ENCODE measurements around the gene CSGALNACT2.

The CSGALNACT2 gene

DNA sequence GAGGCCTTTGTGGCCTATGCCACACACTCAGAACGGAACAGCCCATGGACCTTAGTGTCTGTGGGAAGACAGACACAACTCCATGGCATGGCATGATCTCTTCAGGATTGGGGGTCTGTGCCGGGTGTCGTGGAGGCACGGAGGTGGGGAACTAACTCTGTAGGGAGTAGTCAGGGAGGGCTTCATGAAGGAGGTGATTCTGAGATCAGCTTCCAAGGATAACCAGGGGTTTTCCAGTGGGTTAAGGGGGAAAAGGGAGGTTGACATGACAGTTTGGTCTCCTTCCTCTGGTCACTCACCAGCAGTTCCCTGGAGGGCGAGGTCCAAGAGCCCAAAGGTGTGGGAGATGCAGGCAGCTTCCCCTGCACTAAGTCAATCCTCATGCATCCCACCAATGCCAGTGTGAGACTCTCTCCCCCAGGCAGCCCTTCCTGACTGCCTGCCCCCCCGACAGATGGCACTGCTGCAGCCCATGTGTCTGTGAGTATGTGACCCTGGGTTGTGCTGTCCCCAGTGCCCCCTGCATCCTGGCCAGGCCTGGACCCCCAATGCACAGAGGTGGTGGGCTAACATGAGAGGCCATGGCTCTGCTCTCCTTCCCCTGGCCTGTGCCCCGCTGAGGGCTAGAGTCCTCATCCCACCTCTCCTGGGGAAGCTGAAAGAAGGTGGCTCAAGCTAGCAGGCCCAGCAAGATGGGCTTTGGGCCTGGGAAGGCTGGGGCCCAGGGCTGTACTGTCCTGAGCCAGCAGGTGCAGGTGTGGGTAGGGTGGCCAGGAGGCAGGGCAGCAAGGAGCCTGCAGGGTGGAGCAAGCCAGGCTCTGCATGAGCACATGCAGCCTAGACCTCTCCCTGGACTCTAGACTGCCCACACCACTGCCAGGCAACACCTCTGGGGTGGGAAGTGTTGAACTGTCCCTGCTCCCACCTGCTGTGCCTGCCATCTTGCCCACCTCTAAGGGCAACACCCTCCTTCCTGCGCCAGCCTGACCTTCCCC is 88.9 kb downstream of the CSGALNACT2 start:
- Histone ChIP-seq H3K4me3 (ENCODE audit: low read depth in 1 of 5, low read length in 5 of 5) (no peak overlapping the region), H3K27ac (ENCODE audit: low read depth, low read length) (no peak overlapping the region), H3K9me3 (ENCODE audit: control insufficient read depth in 5 of 5, low read length in 5 of 5) (no peaks in the 10 kb centered on the region), H3K4me1 (ENCODE audit: control insufficient read depth in 5 of 5, insufficient read depth in 5 of 5, low read length in 5 of 5) (peaks cover 0 to 20% (median 9%) of the 10 kb centered on the region in 5 donors), H3K9ac (ENCODE audit: low read length in 5 of 5) (no peak overlapping the region), H3K27me3 (ENCODE audit: control insufficient read depth in 5 of 5, insufficient read depth in 4 of 5, low read length in 5 of 5) (peaks cover 25 to 47% (median 36%) of the 10 kb centered on the region in 5 donors), H3K36me3 (ENCODE audit: control insufficient read depth in 5 of 5, insufficient read depth in 5 of 5, low read length in 5 of 5) (no peaks in the 10 kb centered on the region)

- Histone ChIP-seq H3K36me3 (ENCODE audit: control insufficient read depth in 5 of 5, insufficient read depth in 5 of 5, low read length in 5 of 5) (no peaks in the 10 kb centered on the region), H3K4me1 (ENCODE audit: control insufficient read depth in 5 of 5, insufficient read depth in 5 of 5, low read length in 5 of 5) (peaks cover 0 to 20% (median 9%) of the 10 kb centered on the region in 5 donors), H3K4me3 (ENCODE audit: low read depth in 1 of 5, low read length in 5 of 5) (no peak overlapping the region), H3K9ac (ENCODE audit: low read length in 5 of 5) (no peak overlapping the region), H3K27me3 (ENCODE audit: control insufficient read depth in 5 of 5, insufficient read depth in 4 of 5, low read length in 5 of 5) (peaks cover 25 to 47% (median 36%) of the 10 kb centered on the region in 5 donors), H3K9me3 (ENCODE audit: control insufficient read depth in 5 of 5, low read length in 5 of 5) (no peaks in the 10 kb centered on the region), H3K27ac (ENCODE audit: low read depth, low read length) (no peak overlapping the region)
Measured at GRCh38 chr10:43227911-43228782, 89.9 kb downstream of the CSGALNACT2 start.

DNA sequence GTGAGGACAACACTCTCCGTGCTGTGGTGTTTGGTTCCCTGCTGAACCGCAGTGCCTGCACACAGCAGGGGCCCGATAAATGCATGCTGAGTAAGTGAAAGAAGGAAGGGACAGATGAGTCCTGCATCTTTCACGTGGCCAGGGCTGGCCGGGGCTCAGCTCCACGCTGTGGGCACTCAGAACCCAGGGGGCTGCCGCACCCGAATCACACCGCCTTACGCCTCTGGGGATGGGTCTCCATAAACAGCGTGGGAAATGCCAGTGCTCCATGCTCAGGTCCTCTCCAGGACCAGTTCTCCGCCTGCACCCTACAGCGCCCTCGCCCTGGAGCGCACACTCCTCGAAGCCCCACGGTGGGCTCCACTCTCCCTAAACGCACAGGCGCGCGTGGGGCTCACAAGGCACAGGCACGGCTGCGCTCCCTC is 90.5 kb downstream of the CSGALNACT2 start:
- Histone ChIP-seq H3K4me1 (ENCODE audit: control insufficient read depth in 5 of 5, insufficient read depth in 5 of 5, low read length in 5 of 5) (peaks cover 0 to 20% (median 9%) of the 10 kb centered on the region in 5 donors), H3K9me3 (ENCODE audit: control insufficient read depth in 5 of 5, low read length in 5 of 5) (no peaks in the 10 kb centered on the region), H3K27ac (ENCODE audit: low read depth, low read length) (no peak overlapping the region), H3K4me3 (ENCODE audit: low read depth in 1 of 5, low read length in 5 of 5) (peak overlapping the region in 3 of 5 donors; percentile 32 to 51 (median 42)), H3K36me3 (ENCODE audit: control insufficient read depth in 5 of 5, insufficient read depth in 5 of 5, low read length in 5 of 5) (no peaks in the 10 kb centered on the region), H3K27me3 (ENCODE audit: control insufficient read depth in 5 of 5, insufficient read depth in 4 of 5, low read length in 5 of 5) (peaks cover 25 to 47% (median 36%) of the 10 kb centered on the region in 5 donors), H3K9ac (ENCODE audit: low read length in 5 of 5) (no peak overlapping the region)

DNA sequence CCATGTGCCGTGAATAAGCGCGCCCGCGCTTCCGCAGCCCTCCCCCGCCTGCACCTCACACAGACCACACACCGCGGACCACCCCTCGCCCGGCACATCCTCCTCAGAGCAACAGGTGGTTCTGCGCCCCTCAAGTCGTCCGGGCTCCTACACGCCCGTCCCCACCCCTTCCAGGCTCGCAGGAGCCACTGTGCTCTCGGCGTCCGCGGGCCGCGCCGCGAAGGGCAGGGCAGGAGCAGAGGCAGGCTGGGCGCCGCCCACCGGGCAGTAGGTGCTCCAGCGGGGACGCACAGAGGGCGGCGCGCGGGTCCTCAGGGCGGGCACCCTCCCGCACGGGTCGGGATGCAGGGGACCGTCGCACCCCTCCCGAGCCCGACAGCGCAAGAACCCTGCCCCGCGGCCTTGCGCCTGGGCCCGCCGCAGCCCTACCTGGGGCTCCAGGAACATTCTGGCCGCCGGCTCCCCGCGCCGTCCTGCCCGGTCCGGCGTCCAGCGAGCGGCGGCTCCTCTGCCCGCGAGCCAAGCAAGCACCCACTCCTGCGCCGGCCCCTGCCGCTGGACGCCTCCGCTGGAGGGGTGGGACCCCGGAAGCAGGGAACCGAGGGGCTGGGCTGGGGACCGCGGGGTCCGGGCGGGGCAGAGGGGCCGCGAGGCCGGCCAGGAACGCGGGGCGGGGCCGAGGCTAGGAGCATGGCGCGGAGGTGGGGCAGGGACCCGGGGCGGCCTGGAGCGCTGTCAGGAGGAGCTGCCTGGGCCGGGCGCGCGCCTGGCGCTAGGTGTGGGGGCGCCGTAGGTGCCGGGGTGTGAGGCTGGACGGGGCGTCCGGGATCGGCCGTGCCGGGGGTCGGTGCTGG is 91.2 kb downstream of the CSGALNACT2 start:
- Histone ChIP-seq H3K27ac (ENCODE audit: low read depth, low read length) (no peak overlapping the region), H3K4me1 (ENCODE audit: control insufficient read depth in 5 of 5, insufficient read depth in 5 of 5, low read length in 5 of 5) (peaks cover 0 to 20% (median 9%) of the 10 kb centered on the region in 5 donors), H3K4me3 (ENCODE audit: low read depth in 1 of 5, low read length in 5 of 5) (peak overlapping the region in 3 of 5 donors; percentile 32 to 51 (median 42)), H3K9ac (ENCODE audit: low read length in 5 of 5) (no peak overlapping the region), H3K9me3 (ENCODE audit: control insufficient read depth in 5 of 5, low read length in 5 of 5) (no peaks in the 10 kb centered on the region), H3K27me3 (ENCODE audit: control insufficient read depth in 5 of 5, insufficient read depth in 4 of 5, low read length in 5 of 5) (peaks cover 25 to 47% (median 36%) of the 10 kb centered on the region in 5 donors), H3K36me3 (ENCODE audit: control insufficient read depth in 5 of 5, insufficient read depth in 5 of 5, low read length in 5 of 5) (no peaks in the 10 kb centered on the region)

GRCh38 chr10:43230101-43230908 is 92.1 kb downstream of the CSGALNACT2 start:
- H3K36me3 ChIP-seq (ENCODE audit: control insufficient read depth in 5 of 5, insufficient read depth in 5 of 5, low read length in 5 of 5): no peaks in the 10 kb centered on the region
- no peaks in the 10 kb centered on the region for H3K9me3 ChIP-seq (ENCODE audit: control insufficient read depth in 5 of 5, low read length in 5 of 5)
- no peak overlapping the region for H3K9ac ChIP-seq (ENCODE audit: low read length in 5 of 5)
- H3K27ac ChIP-seq (ENCODE audit: low read depth, low read length): no peak overlapping the region
- H3K4me3 ChIP-seq (ENCODE audit: low read depth in 1 of 5, low read length in 5 of 5): no peak overlapping the region
- H3K27me3 ChIP-seq (ENCODE audit: control insufficient read depth in 5 of 5, insufficient read depth in 4 of 5, low read length in 5 of 5): peaks cover 25 to 47% (median 36%) of the 10 kb centered on the region in 5 donors
- peaks cover 0 to 20% (median 9%) of the 10 kb centered on the region in 5 donors for H3K4me1 ChIP-seq (ENCODE audit: control insufficient read depth in 5 of 5, insufficient read depth in 5 of 5, low read length in 5 of 5)

DNA sequence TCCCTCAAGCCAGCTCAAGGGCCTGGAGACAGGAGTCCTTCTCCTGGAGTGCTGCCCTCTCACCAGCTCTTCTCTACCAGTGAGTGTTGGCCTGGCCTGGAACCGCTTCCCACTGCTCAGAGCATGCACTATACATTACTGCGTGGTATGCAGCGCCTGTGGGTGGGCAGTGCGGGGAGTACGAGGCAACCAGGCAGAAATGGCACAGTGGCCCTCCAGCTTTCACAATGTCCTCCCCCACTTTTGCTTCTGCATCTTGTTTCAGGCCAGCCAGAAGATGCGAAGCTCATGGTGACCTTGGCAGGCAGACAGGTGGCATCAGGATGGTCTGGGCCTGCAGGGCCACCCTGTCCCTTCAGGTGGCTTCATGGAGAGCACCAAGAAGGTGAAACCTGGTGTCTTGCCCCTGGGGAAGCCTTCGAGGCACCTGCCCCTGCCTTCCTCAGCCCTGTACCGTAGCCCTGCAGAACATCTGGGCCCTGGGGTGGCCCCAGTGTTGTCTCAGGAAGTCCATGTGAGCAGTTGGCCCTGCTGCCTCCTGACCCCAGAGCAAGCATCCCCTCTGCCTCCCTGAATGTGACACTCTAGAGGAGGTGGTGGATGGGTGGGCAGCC is 92.8 kb downstream of the CSGALNACT2 start:
- no peaks in the 10 kb centered on the region for H3K36me3 ChIP-seq (ENCODE audit: control insufficient read depth in 5 of 5, insufficient read depth in 5 of 5, low read length in 5 of 5)
- no peak overlapping the region for H3K27ac ChIP-seq (ENCODE audit: low read depth, low read length)
- H3K27me3 ChIP-seq (ENCODE audit: control insufficient read depth in 5 of 5, insufficient read depth in 4 of 5, low read length in 5 of 5): peaks cover 25 to 47% (median 36%) of the 10 kb centered on the region in 5 donors
- peaks cover 0 to 20% (median 9%) of the 10 kb centered on the region in 5 donors for H3K4me1 ChIP-seq (ENCODE audit: control insufficient read depth in 5 of 5, insufficient read depth in 5 of 5, low read length in 5 of 5)
- no peaks in the 10 kb centered on the region for H3K9me3 ChIP-seq (ENCODE audit: control insufficient read depth in 5 of 5, low read length in 5 of 5)
- H3K4me3 ChIP-seq (ENCODE audit: low read depth in 1 of 5, low read length in 5 of 5): no peak overlapping the region
- H3K9ac ChIP-seq (ENCODE audit: low read length in 5 of 5): no peak overlapping the region

DNA sequence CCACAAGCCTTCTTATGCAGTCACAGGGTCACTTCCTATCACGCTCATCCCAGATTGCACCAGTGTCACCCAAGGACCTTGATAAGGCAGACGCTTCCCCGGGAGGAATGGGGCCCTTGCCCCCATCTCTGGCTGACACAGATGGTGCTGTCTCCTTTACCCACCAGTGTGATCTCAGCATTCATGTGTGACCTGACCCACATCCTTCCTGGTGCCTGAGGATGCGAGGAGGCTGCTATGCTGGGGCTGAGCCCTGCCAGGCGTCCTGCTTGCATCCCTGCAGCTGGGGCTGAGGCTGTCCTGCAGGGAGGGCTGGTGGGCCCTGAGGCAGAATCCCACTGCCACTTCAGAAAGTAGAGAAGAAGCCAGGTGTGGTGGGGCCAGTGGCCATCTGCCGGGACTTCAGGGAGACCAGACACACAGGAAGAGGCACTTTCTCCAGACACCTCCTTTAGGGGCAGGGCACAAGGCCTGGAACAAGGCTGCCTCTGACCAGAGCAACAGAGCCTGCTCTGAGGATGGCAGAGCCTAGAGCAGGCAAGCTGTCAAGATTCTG is 93.4 kb downstream of the CSGALNACT2 start:
- H3K9ac ChIP-seq (ENCODE audit: low read length in 5 of 5): no peak overlapping the region
- H3K36me3 ChIP-seq (ENCODE audit: control insufficient read depth in 5 of 5, insufficient read depth in 5 of 5, low read length in 5 of 5): no peaks in the 10 kb centered on the region
- H3K9me3 ChIP-seq (ENCODE audit: control insufficient read depth in 5 of 5, low read length in 5 of 5): no peaks in the 10 kb centered on the region
- peaks cover 0 to 20% (median 9%) of the 10 kb centered on the region in 5 donors for H3K4me1 ChIP-seq (ENCODE audit: control insufficient read depth in 5 of 5, insufficient read depth in 5 of 5, low read length in 5 of 5)
- peaks cover 25 to 49% (median 36%) of the 10 kb centered on the region in 5 donors for H3K27me3 ChIP-seq (ENCODE audit: control insufficient read depth in 5 of 5, insufficient read depth in 4 of 5, low read length in 5 of 5)
- no peak overlapping the region for H3K27ac ChIP-seq (ENCODE audit: low read depth, low read length)
- no peak overlapping the region for H3K4me3 ChIP-seq (ENCODE audit: low read depth in 1 of 5, low read length in 5 of 5)

GRCh38 chr10:43233601-43234430 is 95.6 kb downstream of the CSGALNACT2 start:
- Histone ChIP-seq H3K4me1 (ENCODE audit: control insufficient read depth in 5 of 5, insufficient read depth in 5 of 5, low read length in 5 of 5) (peaks cover 0 to 18% (median 9%) of the 10 kb centered on the region in 5 donors), H3K27me3 (ENCODE audit: control insufficient read depth in 5 of 5, insufficient read depth in 4 of 5, low read length in 5 of 5) (peaks cover 18 to 36% (median 28%) of the 10 kb centered on the region in 5 donors), H3K9me3 (ENCODE audit: control insufficient read depth in 5 of 5, low read length in 5 of 5) (no peaks in the 10 kb centered on the region), H3K9ac (ENCODE audit: low read length in 5 of 5) (no peak overlapping the region), H3K27ac (ENCODE audit: low read depth, low read length) (no peak overlapping the region), H3K36me3 (ENCODE audit: control insufficient read depth in 5 of 5, insufficient read depth in 5 of 5, low read length in 5 of 5) (no peaks in the 10 kb centered on the region), H3K4me3 (ENCODE audit: low read depth in 1 of 5, low read length in 5 of 5) (no peak overlapping the region)

Measured in subcutaneous abdominal adipose tissue (tissue), 5 donors.